Thymus (tissue), 11 donors: ENCODE results near the gene MRGPRD. TPM values are rescaled to one million over a fixed set of nuclear protein-coding genes. Genes with fewer than 3 reads are reported as not detected.

ENCODE experiments used
- DNase-seq, 9 donors: peaks; one replicate each; pipeline ENCODE4 v3.0.0-alpha.2; 2013; ENCODE audit warnings: low spot score in 9 of 9, low read depth in 6 of 9, missing footprints in 1 of 9
- H3K27ac ChIP-seq, 2 donors: one replicate each; pipeline ENCODE4 v1.5.1; 2013; ENCODE audit warnings: control low read depth in 1 of 2, low read depth in 1 of 2, low read length in 1 of 2, mild to moderate bottlenecking in 1 of 2, moderate library complexity in 1 of 2
- H3K27me3 ChIP-seq, 2 donors: one replicate each; pipeline ENCODE4 v1.5.1; 2013; ENCODE audit warnings: low read length in 1 of 2; ENCODE audit not compliant: control insufficient read depth in 2 of 2, insufficient read depth in 1 of 2
- H3K36me3 ChIP-seq, 2 donors: one replicate each; pipeline ENCODE4 v1.5.1; 2013; ENCODE audit warnings: low read length in 1 of 2, mild to moderate bottlenecking in 1 of 2, moderate library complexity in 1 of 2; ENCODE audit not compliant: control insufficient read depth in 2 of 2, insufficient read depth in 2 of 2
- H3K4me1 ChIP-seq, 2 donors: one replicate each; pipeline ENCODE4 v1.5.1; 2013; ENCODE audit warnings: low read length in 2 of 2; ENCODE audit not compliant: control insufficient read depth in 2 of 2, insufficient read depth in 2 of 2
- H3K4me3 ChIP-seq, 2 donors: one replicate each; pipeline ENCODE4 v1.5.1; 2013; ENCODE audit warnings: low read length in 2 of 2, control low read depth in 1 of 2, mild to moderate bottlenecking in 1 of 2
- H3K9me3 ChIP-seq, 2 donors: one replicate each; pipeline ENCODE4 v1.5.1; 2013; ENCODE audit warnings: low read length in 1 of 2, mild to moderate bottlenecking in 1 of 2; ENCODE audit not compliant: control insufficient read depth in 2 of 2, insufficient read depth in 1 of 2
- WGBS: extraction: QIAGEN DNeasy Blood & Tissue Kit; methylation state at CpG from one replicate; pipeline ENCODE4 v1.1.7; 2013; 5-methylcytosine and 5-hydroxymethylcytosine counted together
- polyA plus RNA-seq: library from polyadenylated mRNA; stranded (reverse); fragments of 200-250 nt; gene quantifications from one replicate; pipeline ENCODE4 v1.2.3, GENCODE V29; 2013
- total RNA-seq: library from RNA; stranded (reverse); fragments of 120-200 nt; gene quantifications from one replicate; pipeline ENCODE4 v1.2.4, GENCODE V29; 2013
- donor health status: healthy.

The MRGPRD gene
- total and polyA plus RNA-seq, 2 donors: 0.05 TPM; not detected in 1

DNA sequence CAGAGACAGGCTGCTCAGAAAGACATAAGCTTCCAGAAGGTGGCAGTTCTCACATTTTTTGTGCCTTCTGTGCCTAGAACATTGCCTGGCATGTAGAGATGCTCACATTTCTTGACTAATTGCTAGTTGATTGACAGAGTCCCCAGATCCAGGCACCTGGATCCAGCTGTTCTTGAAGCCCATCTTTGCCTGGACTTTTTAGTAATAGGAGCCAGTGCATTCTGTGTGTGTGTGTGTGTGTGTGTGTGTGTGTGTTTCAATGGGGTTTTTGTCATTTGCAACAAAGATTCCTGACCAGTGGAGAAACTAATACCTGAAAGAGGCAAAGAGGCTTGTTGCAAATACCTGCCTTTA, 17.2 kb upstream of the MRGPRD start:
- Histone ChIP-seq H3K4me1 (no peaks in the 10 kb centered on the region), H3K27me3 (peaks cover 0 to 11% of the 10 kb centered on the region in 2 donors), H3K36me3 (no peaks in the 10 kb centered on the region), H3K4me3 (no peak overlapping the region), H3K27ac (no peak overlapping the region), H3K9me3 (no peaks in the 10 kb centered on the region)
- DNase-seq: no peak

DNA sequence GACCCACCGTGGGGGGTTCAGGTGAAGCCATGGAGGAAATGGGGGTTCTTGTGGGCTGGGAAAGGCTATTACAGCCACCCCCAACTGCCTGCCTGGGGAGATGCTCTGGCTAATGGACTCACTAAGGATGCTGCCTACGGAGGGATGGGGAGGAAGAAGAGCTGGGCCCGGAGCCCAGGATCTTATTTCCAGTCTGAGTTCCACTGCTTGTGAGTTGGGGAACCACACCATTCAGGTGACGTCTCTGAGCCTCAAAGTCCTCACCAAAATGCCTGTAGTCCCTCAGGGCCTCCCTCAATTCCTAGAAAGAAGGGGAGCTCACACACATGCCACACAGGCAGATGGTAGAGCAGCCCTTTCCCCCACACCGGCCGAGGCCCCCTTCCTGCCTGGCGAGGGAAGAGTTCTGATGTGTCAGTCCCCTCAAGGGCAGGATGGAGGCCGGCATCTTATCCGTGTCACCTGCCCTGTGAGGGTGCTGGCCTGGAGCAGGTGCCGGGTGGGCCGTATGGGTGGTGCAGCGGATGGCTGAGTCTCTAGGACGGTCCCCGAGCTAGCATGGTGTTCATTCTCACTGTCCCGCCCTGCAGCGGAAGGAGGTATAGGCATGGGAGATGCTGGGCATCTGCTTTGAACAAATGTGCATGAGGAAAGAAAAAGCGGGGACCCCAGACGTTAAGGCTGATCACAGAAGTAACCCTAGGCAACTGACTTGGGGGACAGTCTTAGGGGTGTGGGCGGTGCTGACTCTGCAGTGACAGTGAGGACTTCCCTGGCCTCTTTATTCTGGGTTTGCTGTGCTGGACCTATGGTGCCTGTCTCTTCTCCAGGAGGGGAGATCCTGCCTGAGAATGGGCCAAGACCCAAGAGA, 16.6 kb upstream of the MRGPRD start:
- no peak for DNase-seq
- H3K4me3 ChIP-seq: no peak overlapping the region
- peaks cover 0 to 16% of the 10 kb centered on the region in 2 donors for H3K27me3 ChIP-seq
- WGBS: 96% methylated on average over 19 of the region's 19 CpGs
- no peaks in the 10 kb centered on the region for H3K4me1 ChIP-seq
- no peaks in the 10 kb centered on the region for H3K9me3 ChIP-seq
- no peaks in the 10 kb centered on the region for H3K36me3 ChIP-seq
- H3K27ac ChIP-seq: no peak overlapping the region

DNA sequence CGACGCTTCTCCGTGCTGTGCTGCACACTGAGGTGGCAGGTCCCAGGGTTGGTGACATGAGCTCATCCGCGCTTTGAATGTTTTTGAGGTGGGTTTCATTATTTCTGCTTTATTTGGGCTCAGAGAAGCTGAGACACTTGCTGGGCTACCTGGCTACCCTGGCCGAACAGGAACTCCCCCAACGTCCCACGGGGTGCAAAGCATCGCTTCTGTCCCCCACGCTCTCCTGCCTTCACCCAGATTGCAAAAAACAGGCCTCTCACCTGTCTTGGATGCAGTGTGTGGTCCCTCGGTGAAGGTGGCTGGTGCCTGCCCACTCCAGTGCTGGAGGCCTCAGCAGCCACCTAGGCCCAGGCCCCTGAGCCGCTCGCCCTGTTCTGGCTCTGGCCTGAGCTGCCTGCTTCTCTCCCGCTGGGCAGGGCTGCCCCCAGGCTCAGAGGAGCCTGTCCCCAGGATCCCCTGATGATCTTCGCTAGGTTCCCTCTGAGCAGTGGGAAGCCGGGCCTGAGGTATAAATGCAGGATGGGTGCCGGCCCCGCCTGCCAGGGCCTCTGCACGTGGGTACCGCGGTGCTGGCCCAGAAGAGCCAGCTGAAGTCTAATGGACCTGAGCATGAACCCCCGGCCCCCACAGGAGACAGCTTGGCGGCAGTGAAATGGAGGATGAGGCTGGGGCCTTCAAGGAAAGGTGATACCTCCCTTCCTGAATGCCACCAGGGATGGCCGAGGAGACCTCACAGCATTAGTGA, 15.8 kb upstream of the MRGPRD start:
- WGBS: 97% methylated on average over 24 of the region's 24 CpGs
- no peaks in the 10 kb centered on the region for H3K4me1 ChIP-seq
- DNase-seq: no peak
- H3K27me3 ChIP-seq: peaks cover 0 to 16% of the 10 kb centered on the region in 2 donors
- no peaks in the 10 kb centered on the region for H3K36me3 ChIP-seq
- no peak overlapping the region for H3K4me3 ChIP-seq
- H3K9me3 ChIP-seq: no peaks in the 10 kb centered on the region
- H3K27ac ChIP-seq: no peak overlapping the region

DNA sequence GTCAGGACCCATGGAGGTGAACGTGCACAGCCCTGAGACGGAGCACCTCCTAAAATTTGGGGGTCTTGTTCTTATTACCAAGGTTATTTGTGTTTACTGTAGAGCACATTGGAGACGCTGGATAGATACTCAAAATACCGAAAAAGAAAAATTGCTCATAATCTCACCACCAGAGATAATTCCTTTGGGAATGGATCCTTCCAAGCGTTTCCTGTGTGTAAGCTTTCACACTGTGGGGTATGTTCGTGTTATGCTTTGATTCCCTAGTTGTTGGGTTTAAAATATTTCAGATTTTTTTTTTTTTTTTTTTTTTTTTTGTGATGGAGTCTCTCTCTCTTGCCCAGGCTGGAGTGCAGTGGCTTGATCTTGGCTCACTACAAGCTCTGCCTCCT, 14.1 kb upstream of the MRGPRD start:
- H3K4me3 ChIP-seq: no peak overlapping the region
- peaks cover 0 to 24% of the 10 kb centered on the region in 2 donors for H3K27me3 ChIP-seq
- no peak for DNase-seq
- no peaks in the 10 kb centered on the region for H3K9me3 ChIP-seq
- WGBS: 88% methylated on average over 6 of the region's 6 CpGs
- H3K27ac ChIP-seq: no peak overlapping the region
- no peaks in the 10 kb centered on the region for H3K4me1 ChIP-seq
- H3K36me3 ChIP-seq: no peaks in the 10 kb centered on the region

DNA sequence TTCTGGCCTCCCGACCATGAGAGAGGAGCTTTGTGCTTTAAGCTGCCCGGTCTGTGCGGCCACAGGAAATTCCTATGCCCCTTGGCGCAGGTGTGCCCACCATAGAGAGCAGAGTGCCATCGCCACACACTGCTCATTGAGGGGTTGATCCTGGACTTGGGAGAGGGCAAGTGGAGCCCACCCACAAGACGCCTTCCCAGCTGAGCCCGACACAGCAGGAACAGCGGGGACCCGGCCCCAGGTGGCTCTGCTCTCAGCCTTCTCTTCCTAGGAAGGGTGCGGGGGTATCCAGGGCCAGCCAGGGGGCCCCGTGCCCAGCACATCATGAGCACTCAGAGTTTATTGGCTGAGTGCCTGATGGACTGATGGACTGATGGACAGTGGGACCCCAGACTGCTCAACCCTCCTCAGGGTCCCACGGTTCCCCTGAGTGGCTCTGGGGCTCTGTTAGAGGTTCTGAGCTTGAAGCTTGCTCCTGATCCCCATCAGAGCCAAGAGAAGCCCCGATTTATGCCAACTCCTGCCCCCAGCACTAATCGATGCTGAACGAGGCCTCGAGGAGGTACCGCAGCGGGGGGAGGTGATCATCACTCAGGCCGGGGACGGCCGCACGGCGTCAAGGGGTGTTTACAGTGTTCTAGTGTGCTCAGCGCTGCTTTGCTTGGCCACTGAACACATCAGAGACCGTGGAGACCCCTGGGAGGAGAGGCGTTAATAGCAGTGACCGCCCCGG, 13.5 kb upstream of the MRGPRD start:
- Histone ChIP-seq H3K9me3 (no peaks in the 10 kb centered on the region), H3K27me3 (peaks cover 0 to 24% of the 10 kb centered on the region in 2 donors), H3K36me3 (no peaks in the 10 kb centered on the region), H3K4me3 (no peak overlapping the region), H3K4me1 (no peaks in the 10 kb centered on the region), H3K27ac (no peak overlapping the region)
- 89% methylated on average over 28 of the region's 28 CpGs for WGBS
- no peak for DNase-seq

DNA sequence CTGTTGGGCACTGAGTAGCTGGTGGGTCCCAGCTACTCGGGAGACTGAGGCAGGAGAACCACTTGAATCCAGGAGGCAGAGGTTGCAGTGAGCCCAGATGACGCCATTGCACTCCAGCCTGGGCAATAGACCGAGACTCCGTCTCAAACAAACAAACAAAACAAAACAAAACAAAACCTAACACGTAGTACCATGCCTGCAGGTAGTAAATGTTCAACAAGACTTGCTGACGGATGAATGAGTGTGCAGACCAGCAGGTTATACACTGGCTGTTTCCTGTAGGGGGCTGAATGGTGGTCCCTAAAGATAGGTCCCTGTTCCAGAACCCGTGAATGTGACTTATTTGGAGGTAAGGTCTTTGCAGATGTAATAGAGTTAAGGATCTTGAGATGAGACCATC, 12.8 kb upstream of the MRGPRD start:
- Histone ChIP-seq H3K27ac (no peak overlapping the region), H3K4me1 (no peaks in the 10 kb centered on the region), H3K27me3 (peaks cover 0 to 22% of the 10 kb centered on the region in 2 donors), H3K36me3 (no peaks in the 10 kb centered on the region), H3K4me3 (no peak overlapping the region), H3K9me3 (no peaks in the 10 kb centered on the region)
- DNase-seq: no peak
- 87% methylated on average over 7 of the region's 7 CpGs for WGBS

DNA sequence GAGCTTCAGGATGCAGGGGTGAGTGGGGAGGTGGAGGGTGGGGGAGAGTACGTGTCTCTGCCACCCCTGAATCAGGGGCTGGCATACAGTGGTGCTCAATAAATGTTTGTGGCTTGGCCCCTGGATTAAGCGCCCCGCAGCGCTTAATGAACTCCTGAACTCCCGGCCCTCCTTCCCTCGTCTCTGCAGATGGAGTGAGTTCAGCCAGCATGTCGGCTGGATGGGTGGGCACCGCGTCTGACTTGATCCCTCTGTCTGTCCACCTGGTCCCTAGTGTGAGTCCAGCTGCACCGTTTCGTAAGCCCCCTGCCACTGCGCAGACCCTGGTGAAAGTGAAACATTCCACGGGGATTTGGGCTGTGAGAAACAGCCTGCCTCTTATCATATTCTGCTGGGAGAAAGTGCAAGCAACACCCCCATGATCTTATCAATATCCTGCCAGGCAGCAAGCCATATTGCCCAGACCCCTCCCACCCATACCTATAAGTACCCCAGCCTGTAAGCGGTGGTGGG, 12.0 kb upstream of the MRGPRD start:
- H3K4me1 ChIP-seq: no peaks in the 10 kb centered on the region
- WGBS: 76% methylated on average over 14 of the region's 14 CpGs

DNA sequence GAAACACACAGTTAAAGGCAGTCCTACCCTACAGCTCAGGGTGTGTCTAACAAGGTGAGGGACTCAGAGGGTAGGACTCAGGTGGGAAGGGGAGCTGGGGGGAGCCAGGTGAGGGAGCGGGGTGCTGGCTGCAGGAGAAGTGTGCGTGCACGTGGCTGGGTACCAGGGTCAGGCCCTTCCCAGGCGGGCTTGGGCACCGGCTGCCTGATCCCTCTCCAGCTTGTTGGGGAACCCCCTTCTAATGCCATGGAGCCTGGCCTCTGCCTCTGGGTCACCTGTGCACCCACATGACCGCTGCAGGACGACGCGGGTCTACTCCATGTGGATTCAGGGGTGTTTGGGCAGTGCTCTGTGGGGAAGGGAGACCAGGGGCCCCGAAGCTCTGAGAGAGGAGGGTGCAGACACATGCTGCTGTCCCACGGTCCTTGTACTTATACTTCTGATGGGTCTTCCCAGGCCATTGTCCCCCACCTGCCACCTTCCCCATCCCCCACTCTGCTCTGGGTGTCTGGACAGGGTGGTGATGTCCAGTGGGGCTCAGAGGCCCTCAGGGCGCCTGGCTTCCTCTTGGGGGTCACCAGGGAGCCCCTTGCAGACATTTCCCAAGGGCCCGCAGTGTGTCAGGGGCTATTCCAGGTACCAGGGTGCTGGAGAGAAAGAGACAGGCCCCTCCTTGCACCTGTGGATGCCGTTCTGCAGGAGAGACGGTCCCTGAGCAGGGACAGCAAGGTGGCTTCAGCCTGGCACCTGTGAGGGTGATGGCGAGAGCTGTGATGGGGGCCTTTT, 10.4 kb upstream of the MRGPRD start:
- H3K36me3 ChIP-seq: no peaks in the 10 kb centered on the region
- H3K27me3 ChIP-seq: peaks cover 0 to 19% of the 10 kb centered on the region in 2 donors
- H3K4me1 ChIP-seq: no peaks in the 10 kb centered on the region
- 94% methylated on average over 16 of the region's 16 CpGs for WGBS
- DNase-seq: no peak
- no peak overlapping the region for H3K4me3 ChIP-seq
- peaks cover 0 to under 1% of the 10 kb centered on the region in 2 donors for H3K9me3 ChIP-seq
- no peak overlapping the region for H3K27ac ChIP-seq

More for the DNA sequence above, 12.0 kb upstream of the MRGPRD start:
- H3K4me3 ChIP-seq: no peak overlapping the region
- peaks cover 0 to 19% of the 10 kb centered on the region in 2 donors for H3K27me3 ChIP-seq
- DNase-seq: no peak
- no peaks in the 10 kb centered on the region for H3K36me3 ChIP-seq
- H3K27ac ChIP-seq: no peak overlapping the region
- H3K9me3 ChIP-seq: no peaks in the 10 kb centered on the region
